HL-60/S4 treated with retinoic acid at 250 ng/mL for 4 days and 3 days (cell line): ENCODE data around the gene EYS.

Experiments used
- in situ Hi-C: fragments of 300-500 bp; cut with MboI; formaldehyde crosslinking; loops from 2 replicates; pipeline ENCODE4 v1.7.0; 2022; ENCODE audit warnings: low sequenced_read_pairs

The EYS gene

DNA sequence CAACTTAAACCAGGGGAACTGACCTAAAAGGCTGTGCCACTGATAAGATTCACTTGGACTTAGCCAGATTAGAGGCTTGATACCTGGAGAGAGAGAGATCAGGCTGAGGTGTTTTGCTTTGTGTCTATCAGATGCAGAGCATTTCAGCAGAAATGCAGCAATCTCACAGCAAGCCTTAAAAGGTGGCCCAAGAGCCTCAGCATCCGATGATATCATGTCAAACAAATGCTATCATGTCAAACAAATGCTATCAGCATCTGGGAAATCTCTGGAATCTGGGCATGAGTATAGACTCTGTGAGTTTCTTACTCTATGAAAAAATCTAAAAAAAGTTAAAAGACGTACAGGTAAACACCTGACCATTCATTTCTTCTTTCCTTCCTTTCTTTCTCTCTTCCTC is 718.9 kb downstream of the EYS start:
- in situ Hi-C loops: no loop called here

DNA sequence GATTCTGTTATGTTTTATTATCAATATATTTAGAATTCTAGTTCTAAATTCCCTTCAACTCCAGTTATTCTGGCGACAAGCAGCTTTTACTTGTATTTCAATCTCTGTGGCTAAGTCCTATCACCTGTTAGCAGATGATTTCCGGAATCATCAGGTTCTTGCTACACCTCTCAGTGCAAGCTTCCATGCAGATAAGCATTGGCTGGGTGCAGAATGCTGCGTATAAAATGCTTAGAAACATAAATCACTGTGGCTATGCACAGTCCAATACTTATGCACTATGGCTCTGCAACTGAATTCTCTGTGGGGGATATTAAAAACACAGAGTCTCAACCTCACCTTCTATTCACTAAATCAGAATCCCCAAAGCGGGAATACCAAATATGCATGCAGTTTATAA is 720.0 kb downstream of the EYS start:
- in situ Hi-C loops: no loop called here

GRCh38 chr6:64985726-64986125 is 721.3 kb downstream of the EYS start:
- in situ Hi-C loops: no loop called here

DNA sequence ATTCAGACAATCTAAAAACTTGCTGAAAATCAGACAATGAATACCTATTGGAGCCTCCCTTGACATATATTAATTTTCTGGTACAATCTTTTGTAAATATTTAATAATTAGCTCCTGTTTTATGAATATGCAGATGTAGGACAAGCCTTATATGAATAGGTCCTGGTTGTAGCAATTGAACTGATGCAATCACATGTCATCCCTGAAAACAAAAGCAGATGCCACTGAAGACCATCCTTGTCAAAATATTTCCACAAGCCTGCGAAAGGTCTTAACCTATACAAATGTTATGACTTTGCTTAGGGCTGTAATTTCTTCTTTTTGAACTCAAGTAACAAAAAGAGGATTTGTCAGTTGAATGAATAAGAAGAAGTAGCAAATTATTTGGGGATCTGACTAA is 722.1 kb downstream of the EYS start:
- in situ Hi-C loops: no loop called here

DNA sequence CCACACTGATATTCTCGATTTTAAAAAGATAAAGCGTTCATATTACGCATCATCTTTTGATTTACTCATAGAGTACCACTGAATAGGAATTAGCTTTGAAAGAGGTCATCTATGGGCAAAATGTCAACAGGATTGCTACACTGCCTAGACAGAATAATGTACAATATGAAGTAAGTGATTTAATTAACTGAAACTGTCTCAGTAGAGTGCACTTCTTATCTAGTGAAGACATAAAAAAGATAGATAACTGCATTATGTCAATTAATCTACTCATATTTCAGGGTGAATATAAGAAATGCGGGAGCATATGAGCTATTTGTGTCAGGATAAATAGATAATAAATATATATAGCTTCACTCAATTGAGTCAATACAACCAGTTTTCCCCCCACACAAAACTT is 723.9 kb downstream of the EYS start:
- in situ Hi-C loops: no loop called here

GRCh38 chr6:64973142-64973541 is 733.9 kb downstream of the EYS start:
- in situ Hi-C loops: no loop called here

DNA sequence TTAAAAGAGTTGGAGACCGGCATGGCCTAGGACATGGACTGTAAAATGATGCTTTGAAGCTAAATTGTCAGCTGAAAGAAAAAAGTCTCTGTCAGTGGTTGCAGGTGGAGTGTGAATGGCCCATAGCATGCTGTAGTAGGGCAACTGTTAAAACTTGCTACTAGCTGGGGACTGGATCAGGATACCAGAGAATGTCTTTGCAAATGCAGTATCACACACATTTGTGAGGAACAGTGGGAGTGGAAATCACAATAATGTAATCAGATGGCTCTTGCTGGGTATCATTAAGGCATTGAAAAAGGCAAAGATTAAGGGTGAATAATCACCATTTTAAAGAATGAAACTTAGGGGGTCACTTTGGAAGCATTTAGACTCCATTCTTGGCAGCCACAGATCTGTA is 737.9 kb downstream of the EYS start:
- in situ Hi-C loops: no loop called here

- in situ Hi-C loops: no loop called here
Measured at GRCh38 chr6:64955435-64955848, 751.6 kb downstream of the EYS start.

DNA sequence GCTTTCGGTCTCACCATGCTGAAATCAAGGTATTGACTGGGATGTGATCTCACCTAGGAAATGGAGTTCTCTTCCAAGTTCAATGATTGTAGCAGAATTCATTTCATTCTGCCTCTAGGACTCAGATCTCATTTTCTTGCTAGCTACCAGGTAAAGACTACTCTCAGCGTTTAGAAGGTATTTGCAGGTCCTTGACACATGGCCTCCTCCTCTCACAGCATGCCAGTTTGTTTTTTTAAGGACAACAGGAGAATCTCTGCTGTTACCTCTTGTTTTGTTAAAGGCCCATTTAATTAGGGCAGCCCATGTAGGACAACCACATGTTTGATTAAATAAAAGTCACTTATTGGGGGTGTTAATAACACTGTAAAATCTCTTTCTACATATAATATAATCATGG is 757.8 kb downstream of the EYS start:
- in situ Hi-C loops: no loop called here

DNA sequence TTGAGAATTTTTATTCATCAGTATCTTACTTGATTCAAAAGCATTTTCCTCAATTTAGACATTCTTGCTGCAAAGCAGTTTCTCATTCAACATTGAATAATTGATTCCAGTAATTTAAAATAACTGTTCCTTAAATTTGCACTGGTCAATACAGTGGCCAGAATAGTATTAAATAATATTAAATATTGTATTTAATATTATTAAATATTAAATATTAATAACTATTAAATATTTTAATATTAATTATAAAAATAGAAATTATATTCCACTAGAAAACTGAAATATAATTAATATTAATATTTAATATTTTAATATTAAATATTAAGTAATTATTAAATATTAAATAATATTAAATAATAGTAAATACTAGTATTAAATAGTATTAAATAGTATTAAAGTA is 758.8 kb downstream of the EYS start:
- in situ Hi-C loops: no loop called here

- in situ Hi-C loops: no loop called here
Measured at GRCh38 chr6:64945450-64945849, 761.6 kb downstream of the EYS start.

DNA sequence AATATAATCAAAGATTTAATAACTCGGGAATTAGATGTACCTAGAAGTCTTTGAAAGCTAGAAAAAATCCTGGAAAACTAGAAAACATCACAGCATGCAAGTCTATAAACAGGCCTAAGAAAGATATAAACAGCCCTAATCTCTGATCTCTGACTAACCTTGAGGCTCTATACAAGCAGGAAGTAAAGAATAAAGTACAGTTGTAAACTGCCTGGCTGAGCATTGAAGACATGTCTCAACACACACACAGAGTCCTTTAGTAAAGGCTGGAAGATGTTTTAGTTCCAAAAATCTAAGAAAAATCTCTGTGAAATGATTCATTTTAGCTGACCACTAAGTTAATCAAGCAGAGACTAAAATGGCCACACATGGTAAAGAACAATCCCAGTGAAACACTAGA is 774.5 kb downstream of the EYS start:
- in situ Hi-C loops: no loop called here

DNA sequence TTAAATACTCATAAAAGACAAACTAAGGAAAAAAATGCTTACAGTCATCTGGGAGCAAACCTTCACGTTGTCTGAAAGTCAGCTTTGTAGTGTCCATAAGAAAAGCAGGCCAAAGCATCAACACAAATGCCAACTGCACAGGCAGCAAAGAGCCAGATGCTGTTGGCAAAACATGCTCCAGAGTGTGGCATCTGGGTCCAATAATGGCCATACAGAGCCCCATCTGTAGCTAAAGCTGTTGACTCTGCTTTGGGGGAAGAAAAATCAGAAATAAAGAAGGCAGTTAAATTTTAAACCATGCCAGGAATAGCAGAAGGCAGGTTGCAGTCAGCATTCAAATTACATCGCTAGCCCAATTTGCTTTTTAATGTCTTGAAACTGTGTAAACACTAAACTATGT is 776.3 kb downstream of the EYS start:
- in situ Hi-C loops: no loop called here

DNA sequence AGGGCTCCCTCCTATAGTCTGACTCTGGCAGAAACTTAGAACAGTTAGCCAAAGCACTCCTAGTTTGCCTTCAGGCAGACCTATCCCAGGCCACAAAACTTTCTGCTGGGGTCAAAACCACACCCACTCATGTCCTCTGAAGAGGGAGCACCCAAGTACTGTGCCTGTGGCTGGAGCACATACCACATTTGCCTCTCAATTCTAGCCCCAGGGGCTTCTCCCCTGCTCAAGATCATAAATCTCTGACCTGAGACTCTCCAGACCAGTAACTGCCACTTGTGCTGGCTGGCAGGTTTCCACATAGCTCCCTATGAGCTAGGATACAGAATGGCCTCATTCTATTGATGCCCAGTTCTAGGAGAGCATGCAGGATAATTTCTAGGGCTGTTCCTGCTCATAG is 781.0 kb downstream of the EYS start:
- in situ Hi-C loops: no loop called here

- in situ Hi-C loops: no loop called here
Measured at GRCh38 chr6:64920257-64920656, 786.8 kb downstream of the EYS start.

GRCh38 chr6:64914124-64914523 is 792.9 kb downstream of the EYS start:
- in situ Hi-C loops: no loop called here

GRCh38 chr6:64912966-64913365 is 794.1 kb downstream of the EYS start:
- in situ Hi-C loops: no loop called here

- in situ Hi-C loops: no loop called here
Measured at GRCh38 chr6:64908104-64908503, 798.9 kb downstream of the EYS start.

GRCh38 chr6:64904616-64905015 is 802.4 kb downstream of the EYS start:
- in situ Hi-C loops: no loop called here

- in situ Hi-C loops: no loop called here
Measured at GRCh38 chr6:64902596-64902995, 804.4 kb downstream of the EYS start.

DNA sequence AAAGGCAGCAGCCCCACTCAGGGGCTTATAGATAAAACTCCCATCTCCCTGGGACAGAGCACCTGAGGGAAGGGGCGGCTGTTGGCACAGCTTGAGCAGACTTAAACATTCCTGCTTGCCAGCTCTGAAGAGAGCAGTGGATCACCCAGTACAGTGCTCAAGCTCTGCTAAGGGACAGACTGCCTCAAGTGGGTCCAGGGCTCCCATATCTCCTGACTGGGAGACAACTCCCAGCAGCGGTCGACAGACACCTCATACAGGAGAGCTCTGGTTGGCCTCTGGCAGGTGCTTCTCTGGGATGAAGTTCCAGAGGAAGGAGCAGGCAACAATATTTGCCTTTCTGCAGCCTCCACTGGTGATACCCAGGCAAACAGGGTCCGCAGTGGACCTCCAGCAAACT is 810.1 kb downstream of the EYS start:
- in situ Hi-C loops: no loop called here

DNA sequence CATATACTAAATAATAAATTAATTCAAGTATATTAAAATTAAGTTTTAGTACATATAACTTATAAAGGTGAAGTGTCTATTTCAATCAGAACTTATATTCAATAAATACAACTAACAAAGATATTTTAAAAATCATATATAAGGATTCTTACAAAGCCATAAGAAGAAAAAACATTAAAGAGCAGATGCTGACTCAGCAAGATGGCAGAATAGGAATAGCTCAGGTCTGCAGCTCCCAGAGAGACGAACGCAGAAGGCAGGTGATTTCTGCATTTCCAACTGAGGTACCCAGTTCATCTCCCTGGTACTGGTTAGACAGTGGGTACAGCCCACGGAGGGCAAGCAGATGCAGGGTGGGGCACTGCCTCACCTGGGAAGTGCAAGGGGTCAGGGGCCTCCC is 811.1 kb downstream of the EYS start:
- in situ Hi-C loops: no loop called here

- in situ Hi-C loops: no loop called here
Measured at GRCh38 chr6:64890609-64891008, 816.4 kb downstream of the EYS start.

DNA sequence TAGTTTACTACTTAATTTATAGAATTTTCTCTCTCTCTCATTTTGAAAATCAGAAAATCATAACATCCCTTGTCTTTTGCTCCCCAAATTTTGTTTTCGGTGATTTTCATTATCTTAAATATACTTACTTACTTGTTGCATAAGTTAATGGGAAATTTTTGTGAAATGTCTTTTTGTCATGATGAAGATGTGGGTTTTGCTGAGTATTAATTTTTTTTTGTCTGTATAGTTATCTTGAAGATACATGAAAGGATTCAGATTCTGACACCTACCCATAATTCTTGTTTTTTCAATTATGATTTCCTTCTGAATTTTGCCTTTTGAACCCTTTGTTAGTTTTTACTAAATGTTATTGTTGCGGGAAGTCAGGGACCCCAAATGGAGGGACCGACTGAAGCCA is 817.9 kb downstream of the EYS start:
- in situ Hi-C loops: no loop called here
